HEK293 (cell line): Measurements from ENCODE around the gene ELMO1.

ENCODE experiments used
- CTCF ChIA-PET: fragments of 350-600 bp; formaldehyde crosslinking; extraction: SDS; loops from one replicate; lab custom pipeline; 2021; ENCODE audit warnings: antibody characterized with exemption; lab: Yijun Ruan, JAX
- POLR2A ChIA-PET: fragments of 300-600 bp; formaldehyde crosslinking; extraction: SDS; loops from one replicate; lab custom pipeline; 2020; ENCODE audit warnings: antibody characterized with exemption, inconsistent platforms; lab: Yijun Ruan, JAX
- H3K27ac ChIP-seq: fragments of 200-500 bp; sonication (Bioruptor generic); 2 replicates; pipeline ENCODE4 v1.5.1; 2014; ENCODE audit warnings: low read depth, low read length, control low read depth, inconsistent platforms; ENCODE audit errors: extremely low read depth
- H3K36me3 ChIP-seq, 2 experiments: fragments of 200-500 bp in 1 of 2; sonication (Bioruptor generic) in 1 of 2; 1 replicate in 1 of 2; 2 replicates in 1 of 2; pipeline ENCODE4 v1.5.1; 2014 to 2017; ENCODE audit warnings: inconsistent platforms in 2 of 2, low read length in 2 of 2; ENCODE audit not compliant: control insufficient read depth in 2 of 2, insufficient read depth in 1 of 2
- H3K4me1 ChIP-seq: fragments of 200-500 bp; sonication (Bioruptor generic); 2 replicates; pipeline ENCODE4 v1.5.1; 2014; ENCODE audit warnings: mild to moderate bottlenecking, low read length, inconsistent platforms; ENCODE audit not compliant: control insufficient read depth, insufficient read depth
- H3K4me3 ChIP-seq: 2 replicates; pipeline ENCODE4 v1.5.1; 2011; ENCODE audit warnings: low read depth, mild to moderate bottlenecking, control low read depth, low read length, moderate library complexity
- H3K9me3 ChIP-seq: fragments of 200-500 bp; sonication (Bioruptor generic); 2 replicates; pipeline ENCODE4 v1.5.1; 2014; ENCODE audit warnings: low read depth, low read length, inconsistent platforms; ENCODE audit not compliant: control insufficient read depth, insufficient read depth
- CTCF ChIP-seq: fragments of 450-650 bp; formaldehyde crosslinking; IDR thresholded peaks from 2 replicates; pipeline ENCODE4 v1.5.1; 2016; ENCODE audit warnings: missing biosample characterization, missing genetic modification characterization
- ELK4 ChIP-seq: IDR thresholded peaks from 2 replicates; pipeline ENCODE4 v1.6.1; 2011; ENCODE audit warnings: mild to moderate bottlenecking, low read depth, low read length, borderline replicate concordance
- KLF17 ChIP-seq: fragments of 450-650 bp; formaldehyde crosslinking; IDR thresholded peaks from 2 replicates; pipeline ENCODE4 v1.5.1; 2016; ENCODE audit warnings: missing biosample characterization, missing genetic modification characterization
- KLF7 ChIP-seq: fragments of 450-650 bp; formaldehyde crosslinking; IDR thresholded peaks from 2 replicates; pipeline ENCODE4 v1.5.1; 2016; ENCODE audit warnings: missing biosample characterization, missing genetic modification characterization, borderline replicate concordance
- OSR2 ChIP-seq: fragments of 450-650 bp; formaldehyde crosslinking; IDR thresholded peaks from 2 replicates; pipeline ENCODE4 v1.5.1; 2016; ENCODE audit warnings: missing biosample characterization, missing genetic modification characterization
- PRDM6 ChIP-seq: fragments of 450-650 bp; formaldehyde crosslinking; IDR thresholded peaks from 2 replicates; pipeline ENCODE4 v1.5.1; 2017; ENCODE audit warnings: missing biosample characterization, missing genetic modification characterization
- SALL2 ChIP-seq: fragments of 450-650 bp; formaldehyde crosslinking; IDR thresholded peaks from 2 replicates; pipeline ENCODE4 v1.5.0; 2017; ENCODE audit warnings: missing biosample characterization, mild to moderate bottlenecking, missing genetic modification characterization, borderline replicate concordance
- YY2 ChIP-seq: fragments of 450-650 bp; formaldehyde crosslinking; IDR thresholded peaks from 2 replicates; pipeline ENCODE4 v1.5.1; 2016; ENCODE audit warnings: missing biosample characterization, missing genetic modification characterization
- ZBTB1 ChIP-seq: fragments of 450-650 bp; formaldehyde crosslinking; IDR thresholded peaks from 2 replicates; pipeline ENCODE4 v1.5.1; 2016; ENCODE audit warnings: missing biosample characterization, missing genetic modification characterization
- ZBTB20 ChIP-seq: fragments of 450-650 bp; formaldehyde crosslinking; IDR thresholded peaks from 2 replicates; pipeline ENCODE4 v1.5.1; 2016; ENCODE audit warnings: missing biosample characterization, missing genetic modification characterization
- ZBTB48 ChIP-seq: fragments of 450-650 bp; formaldehyde crosslinking; IDR thresholded peaks from 2 replicates; pipeline ENCODE4 v1.5.1; 2016; ENCODE audit warnings: missing biosample characterization, missing genetic modification characterization
- ZFP69B ChIP-seq: fragments of 450-650 bp; formaldehyde crosslinking; IDR thresholded peaks from 2 replicates; pipeline ENCODE4 v1.5.1; 2016; ENCODE audit warnings: missing biosample characterization, missing genetic modification characterization
- ZNF121 ChIP-seq: fragments of 450-650 bp; formaldehyde crosslinking; IDR thresholded peaks from 2 replicates; pipeline ENCODE4 v1.5.1; 2016; ENCODE audit warnings: missing biosample characterization, missing genetic modification characterization
- ZNF133 ChIP-seq: fragments of 450-650 bp; formaldehyde crosslinking; IDR thresholded peaks from 2 replicates; pipeline ENCODE4 v1.5.1; 2016; ENCODE audit warnings: missing biosample characterization, missing genetic modification characterization
- ZNF184 ChIP-seq: fragments of 450-650 bp; IDR thresholded peaks from 2 replicates; pipeline ENCODE4 v1.5.1; 2018; ENCODE audit warnings: missing biosample characterization, mild to moderate bottlenecking, missing genetic modification characterization
- ZNF280C ChIP-seq: fragments of 450-650 bp; formaldehyde crosslinking; IDR thresholded peaks from 2 replicates; pipeline ENCODE4 v1.5.1; 2016; ENCODE audit warnings: missing biosample characterization, missing genetic modification characterization
- ZNF544 ChIP-seq: fragments of 450-650 bp; formaldehyde crosslinking; IDR thresholded peaks from 2 replicates; pipeline ENCODE4 v1.5.0; 2017; ENCODE audit warnings: missing biosample characterization, missing genetic modification characterization
- ZNF585B ChIP-seq: fragments of 450-650 bp; formaldehyde crosslinking; IDR thresholded peaks from 2 replicates; pipeline ENCODE4 v1.5.1; 2016; ENCODE audit warnings: missing biosample characterization, missing genetic modification characterization
- ZNF701 ChIP-seq: fragments of 450-650 bp; formaldehyde crosslinking; IDR thresholded peaks from 2 replicates; pipeline ENCODE4 v1.5.1; 2016; ENCODE audit warnings: missing biosample characterization, missing genetic modification characterization
- ZNF837 ChIP-seq: fragments of 450-650 bp; formaldehyde crosslinking; IDR thresholded peaks from 2 replicates; pipeline ENCODE4 v1.5.1; 2016; ENCODE audit warnings: missing biosample characterization, missing genetic modification characterization
- TF ChIP-seq, protein P1 (sequence below): sonication (generic); formaldehyde crosslinking; IDR thresholded peaks from 2 replicates; pipeline ENCODE4 v1.8.1; 2022; ENCODE audit warnings: mild to moderate bottlenecking, moderate library complexity, missing genetic modification reagents
- TF ChIP-seq, protein P2 (sequence below): fragments of 450-650 bp; formaldehyde crosslinking; IDR thresholded peaks from 2 replicates; pipeline ENCODE4 v1.5.1; 2016; ENCODE audit warnings: missing biosample characterization, missing genetic modification characterization

Gene ELMO1

GRCh38 chr7:37427276-37427940, 21.3 kb downstream of the ELMO1 start:
- TF ChIP-seq SALL2 (no peak), ZNF133 (no peak), ZNF184 (no peak), OSR2 (tag by site-specific recombination) (no peak)
- H3K36me3 ChIP-seq, result no peaks in the 10 kb centered on the region
- no peak overlapping the region for H3K4me3 ChIP-seq
- no peaks in the 10 kb centered on the region for H3K9me3 ChIP-seq
- H3K27ac ChIP-seq, result no peak overlapping the region
- CTCF ChIA-PET, result interaction anchor here (0.6 kb wide), 1 partner anchor 786 kb away, joined by 3 read pairs; no protein-coding TSS in a partner anchor
- POLR2A ChIA-PET, result no interaction called here
- no peaks in the 10 kb centered on the region for H3K4me1 ChIP-seq

GRCh38 chr7:37425498-37425897, 23.2 kb downstream of the ELMO1 start:
- TF ChIP-seq ZBTB48, result no peak
- no peak for TF ChIP-seq ELK4
- no peak for TF ChIP-seq ZNF121 (tag by site-specific recombination)
- TF ChIP-seq, protein P1, sequence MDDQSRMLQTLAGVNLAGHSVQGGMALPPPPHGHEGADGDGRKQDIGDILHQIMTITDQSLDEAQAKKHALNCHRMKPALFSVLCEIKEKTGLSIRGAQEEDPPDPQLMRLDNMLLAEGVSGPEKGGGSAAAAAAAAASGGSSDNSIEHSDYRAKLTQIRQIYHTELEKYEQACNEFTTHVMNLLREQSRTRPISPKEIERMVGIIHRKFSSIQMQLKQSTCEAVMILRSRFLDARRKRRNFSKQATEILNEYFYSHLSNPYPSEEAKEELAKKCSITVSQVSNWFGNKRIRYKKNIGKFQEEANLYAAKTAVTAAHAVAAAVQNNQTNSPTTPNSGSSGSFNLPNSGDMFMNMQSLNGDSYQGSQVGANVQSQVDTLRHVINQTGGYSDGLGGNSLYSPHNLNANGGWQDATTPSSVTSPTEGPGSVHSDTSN (CRISPR knock-in tag), result no peak
- TF ChIP-seq, protein P2, sequence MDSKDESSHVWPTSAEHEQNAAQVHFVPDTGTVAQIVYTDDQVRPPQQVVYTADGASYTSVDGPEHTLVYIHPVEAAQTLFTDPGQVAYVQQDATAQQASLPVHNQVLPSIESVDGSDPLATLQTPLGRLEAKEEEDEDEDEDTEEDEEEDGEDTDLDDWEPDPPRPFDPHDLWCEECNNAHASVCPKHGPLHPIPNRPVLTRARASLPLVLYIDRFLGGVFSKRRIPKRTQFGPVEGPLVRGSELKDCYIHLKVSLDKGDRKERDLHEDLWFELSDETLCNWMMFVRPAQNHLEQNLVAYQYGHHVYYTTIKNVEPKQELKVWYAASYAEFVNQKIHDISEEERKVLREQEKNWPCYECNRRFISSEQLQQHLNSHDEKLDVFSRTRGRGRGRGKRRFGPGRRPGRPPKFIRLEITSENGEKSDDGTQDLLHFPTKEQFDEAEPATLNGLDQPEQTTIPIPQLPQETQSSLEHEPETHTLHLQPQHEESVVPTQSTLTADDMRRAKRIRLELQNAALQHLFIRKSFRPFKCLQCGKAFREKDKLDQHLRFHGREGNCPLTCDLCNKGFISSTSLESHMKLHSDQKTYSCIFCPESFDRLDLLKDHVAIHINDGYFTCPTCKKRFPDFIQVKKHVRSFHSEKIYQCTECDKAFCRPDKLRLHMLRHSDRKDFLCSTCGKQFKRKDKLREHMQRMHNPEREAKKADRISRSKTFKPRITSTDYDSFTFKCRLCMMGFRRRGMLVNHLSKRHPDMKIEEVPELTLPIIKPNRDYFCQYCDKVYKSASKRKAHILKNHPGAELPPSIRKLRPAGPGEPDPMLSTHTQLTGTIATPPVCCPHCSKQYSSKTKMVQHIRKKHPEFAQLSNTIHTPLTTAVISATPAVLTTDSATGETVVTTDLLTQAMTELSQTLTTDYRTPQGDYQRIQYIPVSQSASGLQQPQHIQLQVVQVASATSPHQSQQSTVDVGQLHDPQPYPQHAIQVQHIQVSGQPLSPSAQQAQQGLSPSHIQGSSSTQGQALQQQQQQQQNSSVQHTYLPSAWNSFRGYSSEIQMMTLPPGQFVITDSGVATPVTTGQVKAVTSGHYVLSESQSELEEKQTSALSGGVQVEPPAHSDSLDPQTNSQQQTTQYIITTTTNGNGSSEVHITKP (tag by site-specific recombination), result no peak
- TF ChIP-seq ZBTB20 (tag by site-specific recombination), result no peak
- no peak for TF ChIP-seq ZNF585B
- TF ChIP-seq KLF17 (tag by site-specific recombination), result no peak
- no peak for TF ChIP-seq YY2 (tag by site-specific recombination)
- no peak for TF ChIP-seq ZNF701 (tag by site-specific recombination)
- no peak for TF ChIP-seq PRDM6 (tag by site-specific recombination)
- TF ChIP-seq ZNF837 (tag by site-specific recombination), result no peak
- TF ChIP-seq ZFP69B (tag by site-specific recombination), result no peak
- no peak for TF ChIP-seq ZNF280C (tag by site-specific recombination)
- TF ChIP-seq KLF7 (tag by site-specific recombination), result no peak
- TF ChIP-seq CTCF, result no peak
- no peak for TF ChIP-seq ZNF544 (tag by site-specific recombination)
- TF ChIP-seq ZBTB1, result no peak
- Histone ChIP-seq H3K9me3 (no peaks in the 10 kb centered on the region), H3K4me1 (no peaks in the 10 kb centered on the region), H3K4me3 (no peak overlapping the region), H3K27ac (no peak overlapping the region), H3K36me3 (no peaks in the 10 kb centered on the region)
- CTCF ChIA-PET, result no interaction called here
- POLR2A ChIA-PET, result no interaction called here
